NCI-H446 (cell line): ENCODE results near the gene KCND2.
A peak's percentile ranks its signal among the peaks of the same experiment; 100 is the strongest.
"Not testable (repeated sequence)": the region's sequence is repeated elsewhere in the genome, so short reads cannot be mapped to it uniquely, and the experiment has no call there.

Experiments used
- DNase-seq, 2 experiments: peaks; one replicate each; lab custom pipeline; 2025; lab: John Stamatoyannopoulos, UW

Gene KCND2

GRCh38 chr7:120587243-120587642 is 314.3 kb downstream of the KCND2 start:
- no peak for DNase-seq

DNA sequence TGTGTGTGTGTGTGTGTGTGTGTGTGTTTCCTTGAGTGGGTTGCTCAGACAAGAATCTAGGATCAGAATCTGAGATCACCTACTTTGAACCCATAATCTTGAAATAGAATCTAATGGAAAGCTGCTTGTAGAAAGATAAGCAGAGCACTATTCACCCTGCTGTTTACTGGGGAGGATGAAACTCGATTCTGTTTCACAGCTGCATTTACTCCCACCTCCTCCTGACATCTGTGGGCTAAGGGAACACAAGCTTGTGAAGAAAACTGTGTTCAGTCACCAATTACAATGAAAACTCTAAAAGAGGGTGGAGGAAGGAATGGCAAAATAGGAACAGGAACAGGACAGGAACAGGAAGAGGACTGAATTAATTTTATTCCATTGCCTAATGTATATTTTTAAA is 315.4 kb downstream of the KCND2 start:
- no peak for DNase-seq

DNA sequence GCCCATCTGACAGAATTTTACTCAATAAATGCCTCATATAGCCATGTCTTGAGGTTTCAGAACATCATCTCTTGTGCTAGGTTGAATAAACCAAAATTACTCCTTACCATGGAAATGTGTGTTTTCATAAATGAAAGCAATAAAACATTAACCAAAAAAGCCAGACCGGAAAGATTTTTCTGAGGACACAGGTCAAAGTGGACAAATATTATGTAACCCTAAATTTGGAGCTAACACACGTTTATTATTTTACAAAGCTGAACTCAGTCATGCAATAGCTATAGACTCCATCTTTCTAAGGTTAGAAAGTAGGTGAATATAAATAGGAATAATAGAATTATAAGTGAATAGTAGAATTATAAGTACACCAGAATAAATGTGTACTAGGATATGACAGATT is 315.9 kb downstream of the KCND2 start:
- no peak for DNase-seq

- no peak for DNase-seq
Measured at GRCh38 chr7:120600607-120601006, 327.6 kb downstream of the KCND2 start.

DNA sequence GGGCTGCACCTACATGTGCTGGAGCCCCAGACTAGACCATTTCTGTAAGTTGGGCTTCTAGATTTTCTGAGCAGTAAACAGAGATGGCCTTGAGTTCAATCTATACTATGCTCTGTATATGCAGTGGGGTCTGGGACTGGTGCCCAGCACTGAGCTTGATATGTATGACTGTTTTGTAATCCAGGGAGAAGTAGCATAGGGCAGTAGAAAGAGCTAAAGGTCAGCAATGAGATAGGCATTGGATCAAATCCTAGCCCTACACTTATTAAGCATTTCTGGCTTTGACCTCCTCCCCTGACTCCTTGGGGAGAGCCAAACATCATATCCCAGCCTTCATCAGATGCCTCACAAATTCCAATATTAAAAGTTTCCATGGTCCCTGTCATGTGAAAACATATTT is 330.4 kb downstream of the KCND2 start:
- no peak for DNase-seq

DNA sequence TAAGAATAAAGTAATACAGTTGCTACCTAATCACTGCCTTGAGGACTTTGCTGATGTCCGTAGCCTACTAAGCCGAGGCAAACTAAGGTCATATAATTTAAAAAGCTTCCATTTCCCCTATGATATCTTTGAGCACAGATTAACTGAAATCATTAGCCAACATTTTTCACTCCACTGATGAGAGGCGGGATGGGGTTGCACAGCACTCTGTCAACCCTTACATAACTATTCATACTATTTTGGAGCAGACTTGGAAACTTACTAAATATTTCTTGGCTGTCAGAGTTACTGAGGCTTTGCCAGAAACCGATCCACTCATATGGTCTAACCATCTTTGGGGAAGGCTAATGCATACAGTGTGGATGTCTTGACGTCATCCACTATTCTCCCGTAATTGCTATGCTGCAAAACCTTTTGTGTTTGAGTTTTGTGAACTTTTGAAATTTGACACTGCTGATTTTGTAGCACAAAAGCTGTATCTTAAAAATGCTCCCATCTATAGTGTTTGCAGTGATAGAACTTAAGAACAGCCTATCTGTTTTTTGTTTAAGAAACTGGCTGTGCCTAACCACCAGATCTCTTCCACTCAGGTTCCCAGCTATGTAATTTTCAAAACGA is 336.3 kb downstream of the KCND2 start:
- peak in 1 of 2 experiments; percentile 52 for DNase-seq

DNA sequence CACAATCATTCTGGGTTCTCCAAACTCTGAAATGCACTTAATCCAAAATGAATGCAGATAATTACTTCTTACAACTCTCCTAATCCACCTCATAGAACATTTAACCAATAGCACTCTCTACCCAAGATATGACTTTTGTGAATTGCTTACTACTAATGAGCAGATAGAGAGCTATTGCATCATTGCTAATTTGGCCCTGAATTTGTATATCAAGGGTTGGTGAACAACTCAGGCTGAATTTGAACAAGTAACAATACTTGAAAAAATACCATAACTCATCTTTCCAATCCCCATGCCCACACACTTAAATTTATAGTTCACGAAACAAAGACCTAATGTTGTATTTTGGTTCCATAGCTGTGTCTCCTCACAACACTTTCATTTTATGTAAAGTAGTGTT is 339.0 kb downstream of the KCND2 start:
- DNase-seq = no peak

DNA sequence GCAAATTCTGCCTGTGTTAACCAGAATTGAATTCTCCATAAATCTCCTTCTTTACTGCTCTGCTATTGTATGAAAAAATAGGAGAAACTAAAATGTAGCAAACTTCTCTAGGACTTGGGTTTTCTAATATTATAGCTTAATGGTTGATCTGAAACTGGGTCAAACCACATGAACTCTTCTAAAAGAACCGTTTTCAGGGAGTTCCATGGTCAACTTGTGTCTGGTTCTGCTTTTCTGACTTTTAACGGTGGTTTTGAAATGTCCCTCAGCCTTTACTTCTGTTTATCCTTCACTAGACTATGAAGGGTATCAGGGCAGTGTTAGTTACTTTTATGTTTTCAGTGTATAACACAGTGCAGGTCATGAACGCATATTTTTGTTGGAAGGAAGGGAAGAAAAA is 342.7 kb downstream of the KCND2 start:
- DNase-seq = no peak

- DNase-seq = no peak
Measured at GRCh38 chr7:120617275-120617674, 344.3 kb downstream of the KCND2 start.

GRCh38 chr7:120628251-120628650 is 355.3 kb downstream of the KCND2 start:
- DNase-seq = no peak

- no peak for DNase-seq
Measured at GRCh38 chr7:120639884-120640283, 366.9 kb downstream of the KCND2 start.

GRCh38 chr7:120645966-120646365 is 373.0 kb downstream of the KCND2 start:
- no peak for DNase-seq

- no peak for DNase-seq
Measured at GRCh38 chr7:120654241-120654640, 381.3 kb downstream of the KCND2 start.

GRCh38 chr7:120658516-120658915 is 385.5 kb downstream of the KCND2 start:
- DNase-seq = no peak

GRCh38 chr7:120662291-120662690 is 389.3 kb downstream of the KCND2 start:
- no peak for DNase-seq

DNA sequence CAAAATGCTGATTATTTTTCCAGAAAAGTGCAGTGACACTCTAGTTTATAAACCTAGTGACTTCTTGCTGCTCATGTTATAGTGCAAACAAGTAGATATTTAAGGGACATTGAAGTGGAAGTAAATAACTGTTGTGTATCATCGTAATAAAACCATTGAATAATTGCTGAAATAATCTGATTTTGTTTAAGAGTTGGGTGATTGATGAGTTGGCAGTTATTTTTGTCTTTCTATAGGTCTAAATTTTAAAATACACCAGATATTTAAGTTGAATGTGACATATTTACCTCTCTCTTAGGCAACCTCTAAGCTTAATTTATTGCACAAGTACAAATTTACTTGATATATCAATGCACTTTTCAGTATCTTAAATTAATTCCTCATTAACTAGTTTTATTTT is 392.1 kb downstream of the KCND2 start:
- DNase-seq = no peak

DNA sequence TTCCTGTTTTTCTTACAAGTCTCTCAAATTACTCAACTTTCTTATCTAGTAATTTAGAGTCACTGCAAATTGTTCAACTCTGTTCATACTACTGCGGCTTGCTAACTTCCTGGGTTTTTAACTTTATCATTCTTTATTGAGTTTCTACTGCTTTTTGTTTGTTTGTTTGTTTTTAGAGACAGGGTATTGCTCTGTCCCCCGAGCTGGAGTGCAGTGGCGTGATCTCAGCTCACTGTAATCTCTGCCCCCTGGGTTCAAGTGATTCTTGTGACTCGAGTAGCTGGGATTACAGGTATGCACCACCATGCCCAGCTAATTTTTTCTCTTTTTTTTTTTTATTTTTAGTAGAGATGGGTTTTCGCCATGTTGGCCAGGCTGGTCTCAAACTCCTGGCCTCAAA is 402.1 kb downstream of the KCND2 start:
- no peak for DNase-seq

- DNase-seq = no peak
Measured at GRCh38 chr7:120677535-120677934, 404.6 kb downstream of the KCND2 start.

DNA sequence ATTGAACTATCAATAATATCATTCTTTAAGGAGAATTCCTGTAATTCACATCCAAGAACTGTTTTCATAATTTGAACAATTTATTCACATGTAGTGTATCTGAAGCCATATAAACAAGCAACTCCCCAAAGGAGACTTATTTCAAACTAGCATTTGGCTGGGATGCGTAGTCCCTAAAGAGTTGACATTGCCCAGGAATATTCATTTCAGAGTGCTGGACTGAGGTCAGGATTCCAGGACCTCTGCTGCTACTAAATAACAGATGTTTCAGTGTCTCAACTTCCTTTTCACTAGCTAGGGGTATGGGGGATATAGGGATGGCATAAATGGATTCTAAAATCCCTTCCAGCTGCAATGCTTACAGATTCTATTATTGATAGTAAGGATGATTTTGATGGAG is 408.0 kb downstream of the KCND2 start:
- no peak for DNase-seq

DNA sequence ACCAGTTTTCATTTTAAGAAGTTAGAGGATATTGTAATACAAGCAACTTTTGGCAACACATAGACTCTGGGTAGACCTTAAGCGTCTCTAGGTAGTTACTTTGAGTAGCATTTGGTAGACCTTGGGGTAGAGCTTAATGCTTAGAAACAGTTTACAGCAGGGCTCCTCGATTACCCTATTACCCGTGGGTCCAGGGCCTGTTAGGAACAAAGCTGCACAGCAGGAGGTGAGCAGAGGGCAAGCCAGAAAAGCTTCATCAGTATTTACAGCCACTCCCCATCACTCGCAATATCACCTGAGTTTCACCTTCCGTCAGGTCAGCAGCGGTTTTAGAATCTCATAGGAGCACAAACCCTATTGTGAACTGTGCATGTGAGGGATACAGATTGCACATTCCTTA is 411.5 kb downstream of the KCND2 start:
- DNase-seq = no peak

DNA sequence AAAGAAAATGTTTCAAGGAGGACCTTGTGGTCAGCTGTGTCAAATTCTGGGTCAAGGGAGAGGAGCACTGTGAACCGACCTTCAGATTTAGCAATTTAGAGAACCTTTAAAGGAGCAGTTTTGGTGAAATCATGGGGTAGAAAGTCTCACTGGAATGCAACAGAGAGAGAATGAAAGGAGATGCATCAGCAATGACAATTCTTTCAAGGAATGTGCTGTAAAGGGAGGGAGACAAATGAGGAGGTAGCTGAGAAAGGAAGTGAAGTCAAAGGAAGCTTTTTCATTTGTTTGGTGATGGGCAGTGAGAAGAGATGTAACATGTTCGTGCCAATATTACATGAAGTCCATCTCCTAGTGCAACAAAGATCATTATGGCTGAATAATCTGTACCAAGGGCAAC is 418.9 kb downstream of the KCND2 start:
- no peak for DNase-seq

GRCh38 chr7:120695848-120696247 is 422.9 kb downstream of the KCND2 start:
- DNase-seq = peak in 1 of 2 experiments; percentile 28

GRCh38 chr7:120700796-120701195 is 427.8 kb downstream of the KCND2 start:
- no peak for DNase-seq

- DNase-seq = not testable (repeated sequence)
Measured at GRCh38 chr7:120702408-120702807, 429.4 kb downstream of the KCND2 start.
